Activated CD4-positive, alpha-beta T cell treated with anti-CD3 and anti-CD28 coated beads, Interleukin-2, Interleukin-6, amounts not matched to agents 100 ng/mL and 50 ng/mL, durations not matched to agents 16 hours and 8 hours (primary cell): ENCODE measurements around the gene DSP.

Source experiments
- DNase-seq: peaks from one replicate; pipeline ENCODE4 v3.0.0-alpha.2; 2020

Gene DSP

DNA sequence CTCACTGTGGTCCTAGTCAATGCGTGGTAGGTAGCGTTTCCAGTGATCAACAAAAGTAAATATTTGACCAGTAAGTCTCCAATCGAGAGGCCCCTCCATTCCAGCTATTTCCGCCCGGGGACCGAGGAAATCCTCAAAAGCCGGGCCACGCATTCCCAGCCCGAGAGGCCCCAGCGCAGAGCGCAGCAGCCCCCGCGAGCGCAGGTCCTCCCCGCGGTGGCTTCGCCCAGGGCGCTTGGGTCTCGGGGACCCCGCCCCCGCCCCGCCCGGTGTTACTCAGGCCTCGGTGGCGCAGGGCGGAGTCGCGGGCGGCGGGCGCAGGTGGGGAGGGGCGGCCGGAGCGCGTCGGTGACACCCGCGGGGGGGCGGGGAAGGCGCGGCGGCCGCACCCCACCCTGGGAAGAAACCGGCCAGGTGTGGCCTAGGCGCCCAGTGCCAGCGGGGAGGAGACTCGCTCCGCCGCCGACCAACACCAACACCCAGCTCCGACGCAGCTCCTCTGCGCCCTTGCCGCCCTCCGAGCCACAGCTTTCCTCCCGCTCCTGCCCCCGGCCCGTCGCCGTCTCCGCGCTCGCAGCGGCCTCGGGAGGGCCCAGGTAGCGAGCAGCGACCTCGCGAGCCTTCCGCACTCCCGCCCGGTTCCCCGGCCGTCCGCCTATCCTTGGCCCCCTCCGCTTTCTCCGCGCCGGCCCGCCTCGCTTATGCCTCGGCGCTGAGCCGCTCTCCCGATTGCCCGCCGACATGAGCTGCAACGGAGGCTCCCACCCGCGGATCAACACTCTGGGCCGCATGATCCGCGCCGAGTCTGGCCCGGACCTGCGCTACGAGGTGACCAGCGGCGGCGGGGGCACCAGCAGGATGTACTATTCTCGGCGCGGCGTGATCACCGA is at the start of gene DSP:
DSP (plus strand) TSS at position 497 of the 890 bp plus-strand sequence; CDS start at position 742, 245 bp downstream.
- peak; percentile 25 for DNase-seq

GRCh38 chr6:7493866-7494265 is 47.6 kb upstream of the DSP start:
- no peak for DNase-seq

DNA sequence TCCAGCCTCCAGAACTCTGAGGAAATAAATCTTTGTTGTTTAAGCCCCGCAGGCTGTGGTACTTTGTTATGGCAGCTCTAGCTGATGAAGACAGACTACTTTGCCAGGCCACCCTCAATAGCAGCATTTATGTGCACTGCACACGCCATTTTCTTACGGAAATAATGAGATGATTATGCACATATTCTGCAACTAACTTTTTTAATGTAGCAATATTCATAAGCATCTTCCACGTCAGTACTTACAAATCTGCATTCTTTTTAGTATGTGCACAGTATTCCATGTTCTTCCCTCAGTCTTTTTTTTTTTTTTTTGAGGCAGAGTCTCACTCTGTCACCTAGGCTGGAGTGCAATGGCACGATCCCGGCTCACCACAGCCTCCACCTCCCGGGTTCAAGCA is 46.8 kb upstream of the DSP start:
- no peak for DNase-seq

- DNase-seq: no peak
These were observed 45.1 kb upstream of the DSP start for GRCh38 chr6:7496266-7496875.

DNA sequence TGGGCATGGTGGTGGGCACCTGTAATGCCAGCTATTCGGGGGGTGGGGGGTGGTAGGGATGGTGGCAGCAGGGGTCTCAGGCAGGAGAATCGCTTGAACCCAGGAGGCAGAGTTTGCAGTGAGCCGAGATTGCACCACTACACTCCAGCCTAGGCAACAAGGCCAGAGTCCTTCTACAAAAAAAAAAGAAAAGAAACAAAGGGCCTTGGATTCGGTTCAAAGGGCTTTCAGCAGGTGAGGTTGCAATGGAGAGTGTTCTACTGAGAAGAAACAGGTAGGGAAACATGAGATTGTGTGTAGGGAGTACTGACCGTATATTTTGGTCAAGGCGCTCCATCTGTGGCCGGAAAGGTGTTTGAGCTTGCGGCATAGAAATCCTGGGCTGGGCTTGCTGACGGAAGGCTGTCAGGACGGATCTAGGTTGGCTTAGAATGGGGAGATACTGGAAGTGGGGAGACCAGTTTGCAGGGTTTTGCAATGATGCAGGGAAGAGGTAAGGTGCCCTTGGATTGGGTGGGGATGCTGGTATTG is 40.7 kb upstream of the DSP start:
- no peak for DNase-seq

DNA sequence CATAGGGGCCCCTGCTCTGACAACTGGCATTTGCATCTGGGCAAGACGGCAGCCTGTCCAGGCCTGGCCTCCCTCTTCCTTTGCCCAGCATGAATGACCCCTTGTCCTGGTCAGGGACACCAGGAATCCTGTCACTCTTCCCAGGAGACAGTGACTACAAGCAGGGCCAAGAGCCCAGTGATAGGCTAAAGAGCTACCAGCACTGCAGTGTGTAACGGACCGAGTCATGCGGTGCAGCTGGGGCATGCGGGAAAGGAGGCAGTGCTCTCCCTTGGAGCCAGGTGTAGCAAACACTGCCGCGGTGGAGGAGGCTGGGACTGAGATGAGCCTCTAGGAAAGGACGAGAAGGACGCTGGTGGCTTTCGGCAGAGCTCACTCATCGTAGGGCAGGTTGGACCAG is 38.7 kb upstream of the DSP start:
- DNase-seq: no peak

DNA sequence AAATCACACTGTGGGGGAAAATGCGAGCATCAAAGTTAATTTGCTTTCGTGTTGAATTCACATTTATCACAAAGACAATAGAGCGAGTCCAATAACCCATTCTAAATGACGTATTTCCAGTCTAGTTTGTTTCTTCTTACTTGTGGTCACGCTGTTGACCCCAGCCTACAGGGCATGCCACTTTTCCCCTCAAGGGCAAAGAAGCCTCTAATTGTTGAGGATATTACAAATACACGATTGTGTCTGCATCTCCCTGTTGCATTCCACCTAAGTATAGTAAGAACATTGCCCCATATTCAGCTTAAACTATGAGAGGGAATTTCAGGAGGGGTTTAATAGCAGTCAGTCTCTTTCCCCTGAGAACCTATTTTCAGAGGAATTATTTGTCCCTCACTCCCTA is 37.4 kb upstream of the DSP start:
- DNase-seq: no peak

DNA sequence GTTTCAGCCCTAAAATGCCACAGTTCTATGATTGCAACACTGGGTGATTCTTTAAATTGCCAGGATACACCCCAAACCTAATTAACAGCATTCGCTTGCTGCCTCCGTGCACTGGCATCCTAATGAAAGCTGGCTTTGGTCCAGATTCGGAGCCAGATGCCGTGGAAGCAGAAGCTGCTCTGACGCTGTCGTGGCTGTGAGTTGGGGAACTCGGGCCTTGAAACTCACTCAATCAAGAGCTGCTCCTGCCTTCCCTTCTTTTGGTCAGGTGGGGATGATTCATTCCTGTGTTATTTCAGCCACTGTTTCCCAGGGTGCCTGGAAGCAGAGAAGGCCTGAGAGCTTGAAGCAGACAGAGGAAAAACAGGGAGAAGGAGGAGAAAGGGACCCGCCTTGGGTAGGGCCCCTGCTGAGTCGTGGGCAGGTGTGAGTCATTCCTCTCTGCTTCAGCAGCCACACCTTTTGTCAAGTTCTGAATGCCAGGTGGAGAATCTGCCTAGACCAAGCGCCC is 36.2 kb upstream of the DSP start:
- no peak for DNase-seq

- no peak for DNase-seq
These were observed 33.9 kb upstream of the DSP start for GRCh38 chr6:7507600-7507999.

- no peak for DNase-seq
These were observed 29.2 kb upstream of the DSP start for GRCh38 chr6:7512320-7512719.

DNA sequence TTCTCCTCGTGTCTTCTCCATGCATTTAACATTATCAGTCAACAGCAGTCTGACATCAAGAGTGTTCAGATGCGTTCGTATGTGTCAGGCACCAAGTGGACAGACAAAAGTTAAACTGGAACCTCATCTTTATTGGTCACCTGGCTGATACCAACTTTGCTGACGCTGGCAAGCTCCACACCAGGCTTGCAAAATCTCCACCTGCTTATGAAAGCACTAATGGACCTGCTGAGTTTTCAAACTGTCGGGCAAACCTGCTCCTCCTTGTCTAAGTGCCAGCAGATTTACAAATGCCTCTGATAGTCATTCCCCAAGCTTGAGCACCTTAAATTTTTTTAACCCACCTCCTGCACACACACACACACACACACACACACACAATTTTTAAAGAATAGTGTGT is 27.9 kb upstream of the DSP start:
- DNase-seq: no peak

DNA sequence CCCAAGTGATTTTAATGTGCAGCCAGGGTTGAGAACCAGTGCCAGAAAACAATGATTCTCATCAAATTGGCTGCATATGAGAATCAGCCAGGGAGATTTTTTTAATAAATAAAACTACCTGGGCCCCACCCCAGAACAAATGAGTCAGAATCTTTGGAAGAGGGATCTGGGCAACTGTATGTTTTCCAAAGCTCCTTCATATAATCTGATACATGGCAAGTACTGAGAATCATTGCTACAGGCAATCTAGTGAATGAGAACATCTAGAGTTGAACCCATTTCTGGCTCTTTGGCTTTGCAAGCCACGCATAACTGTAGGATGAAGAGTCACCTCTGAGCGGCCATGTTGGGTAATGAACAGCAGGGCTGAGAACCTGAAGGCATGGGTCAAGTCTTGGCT is 26.1 kb upstream of the DSP start:
- DNase-seq: no peak

- no peak for DNase-seq
These were observed 22.6 kb upstream of the DSP start for GRCh38 chr6:7518877-7519276.

GRCh38 chr6:7522873-7523272 is 18.6 kb upstream of the DSP start:
- no peak for DNase-seq

DNA sequence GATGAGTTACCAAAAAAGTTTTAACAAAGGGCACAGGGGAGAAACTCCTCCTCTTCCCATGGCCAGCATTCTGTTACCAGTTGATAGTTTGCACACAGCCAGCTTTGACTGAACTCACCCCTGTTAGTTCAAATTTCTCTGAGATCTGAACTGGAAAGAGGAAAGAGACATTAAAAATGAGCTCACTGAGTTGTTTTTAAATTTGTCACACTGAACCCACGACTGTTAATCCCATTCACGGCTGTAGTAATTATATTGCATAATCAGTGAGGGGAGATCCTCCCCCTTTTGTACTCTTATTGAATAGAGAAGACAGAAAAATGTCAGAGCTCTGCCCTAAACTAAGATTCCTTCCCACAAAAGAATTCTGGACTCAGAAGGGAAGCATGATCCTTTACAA is 17.5 kb upstream of the DSP start:
- no peak for DNase-seq

DNA sequence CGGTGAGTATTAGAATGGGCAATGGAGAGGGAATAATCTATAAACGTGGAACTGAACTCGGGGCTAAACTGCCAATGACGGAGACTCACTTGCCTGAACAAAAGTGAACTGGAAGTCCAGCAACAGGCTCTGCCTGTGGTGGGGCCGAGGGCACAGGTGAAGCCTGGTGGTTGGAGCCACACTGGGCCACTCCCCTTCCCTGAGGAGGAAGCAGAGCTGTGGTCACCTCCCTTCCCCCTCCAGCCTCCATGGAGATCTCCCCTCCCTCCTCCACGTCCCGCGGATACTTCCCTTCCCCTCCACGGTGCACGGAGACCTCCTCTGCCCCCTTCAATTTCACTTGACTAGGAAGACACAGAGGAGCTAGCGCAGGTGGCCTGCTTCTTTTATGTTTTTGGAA is 14.7 kb upstream of the DSP start:
- no peak for DNase-seq

GRCh38 chr6:7528565-7528964 is 12.9 kb upstream of the DSP start:
- DNase-seq: no peak

DNA sequence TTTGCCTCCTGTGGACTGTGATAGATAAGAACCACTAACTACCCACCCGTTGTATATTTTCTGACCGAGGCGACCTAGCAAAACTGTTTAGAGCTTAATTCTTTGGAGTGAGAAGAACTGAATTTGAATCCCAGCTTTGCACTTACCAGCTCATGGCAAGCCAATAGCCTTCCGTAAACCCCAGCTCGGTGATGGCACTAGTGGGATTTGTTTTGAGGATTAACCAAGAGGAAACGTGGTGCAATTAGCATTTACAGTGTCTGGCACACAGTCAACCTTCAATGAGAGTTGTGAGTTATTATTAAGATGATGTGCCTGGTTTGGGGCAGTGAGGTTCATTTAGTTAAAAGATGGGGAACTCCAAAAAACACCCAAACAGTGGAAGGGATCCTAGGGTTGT is 12.3 kb upstream of the DSP start:
- DNase-seq: no peak

DNA sequence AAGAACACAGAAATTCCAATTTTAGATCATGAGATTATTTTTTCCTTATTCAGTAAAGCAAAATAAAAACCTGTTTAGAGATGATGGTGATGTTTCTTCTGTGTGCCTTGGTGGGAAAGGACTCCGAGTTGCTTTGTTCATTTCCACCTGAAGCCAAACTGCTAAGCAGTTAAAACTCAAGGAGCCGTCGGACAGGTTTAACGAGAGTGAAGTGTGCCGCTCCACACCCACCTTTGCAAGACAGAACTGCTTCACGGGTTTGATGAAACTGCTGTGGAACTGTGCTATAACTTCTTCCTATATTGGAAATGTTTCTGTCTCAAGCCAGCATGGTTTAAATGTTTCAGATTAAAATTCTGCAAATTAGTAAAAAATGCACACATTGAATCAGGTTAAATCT is 9.2 kb upstream of the DSP start:
- DNase-seq: no peak

DNA sequence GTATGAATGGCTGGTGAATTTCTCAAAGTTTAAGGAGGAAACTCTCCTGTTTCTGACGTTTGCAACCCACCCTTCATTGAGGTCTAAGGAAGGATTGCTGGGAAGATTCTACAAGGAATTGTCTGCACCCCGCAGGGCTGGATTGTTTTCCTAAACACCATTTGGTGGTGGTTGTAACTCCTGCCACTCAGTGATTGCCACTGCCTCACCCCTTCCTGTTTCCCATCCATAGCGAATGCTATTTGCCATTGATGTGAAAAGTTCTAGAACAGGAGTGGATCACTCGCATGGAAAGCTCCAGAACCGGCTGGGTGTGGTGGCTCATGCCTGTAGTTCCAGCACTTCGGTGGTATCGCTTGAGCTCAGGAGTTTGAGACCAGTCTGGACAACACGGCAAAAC is 8.7 kb upstream of the DSP start:
- DNase-seq: no peak

DNA sequence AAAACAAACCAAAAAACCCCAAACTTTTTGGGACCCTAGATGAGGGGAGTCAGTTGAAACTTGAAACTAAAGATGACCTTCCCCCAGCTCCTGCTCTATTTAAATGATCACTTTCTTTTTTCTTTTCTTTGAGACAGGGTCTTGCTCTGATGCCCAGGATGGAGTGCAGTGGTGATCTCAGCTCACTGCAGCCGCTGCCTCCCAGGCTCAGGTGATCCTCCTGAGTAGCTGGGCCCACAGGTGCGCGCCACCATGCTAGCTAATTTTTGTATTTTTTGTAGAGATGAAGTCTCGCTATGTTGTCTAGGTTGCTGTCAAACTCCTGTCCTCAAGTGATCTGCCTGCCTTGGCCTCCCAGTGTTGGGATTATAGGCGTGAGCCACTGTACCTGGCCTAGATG is 7.3 kb upstream of the DSP start:
- no peak for DNase-seq

DNA sequence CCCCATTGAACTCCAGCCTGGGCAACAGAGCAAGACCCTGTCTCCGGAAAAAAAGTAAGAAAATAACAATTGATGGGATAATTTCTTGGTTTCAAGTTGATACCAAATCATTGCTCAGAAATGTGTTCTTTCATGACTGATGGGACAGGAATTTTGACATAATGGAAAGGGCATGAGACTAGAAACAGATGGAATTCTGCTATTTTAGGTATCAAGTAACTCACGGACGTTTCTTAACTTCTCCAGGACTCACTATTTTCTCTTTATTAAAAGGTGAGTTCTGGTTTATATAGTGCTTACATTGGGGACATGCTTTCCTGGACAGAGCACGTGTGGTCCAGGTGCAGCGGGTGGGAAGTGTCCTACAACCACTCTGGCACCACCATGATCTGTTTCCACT is 6.0 kb upstream of the DSP start:
- no peak for DNase-seq

GRCh38 chr6:7537565-7538174 is 3.8 kb upstream of the DSP start:
- DNase-seq: no peak

- DNase-seq: no peak
These were observed 3.0 kb upstream of the DSP start for GRCh38 chr6:7538484-7538883.
